ENCODE results near the gene BCL7A.

- TF ChIP-seq CTCF (IDR thresholded peaks at IDR 0.05; ENCODE audit: poor library complexity) (no peak), EZH2phosphoT487 (IDR thresholded peaks at IDR 0.05; ENCODE audit: low read depth, severe bottlenecking, unreplicated experiment) (no peak)
These were observed 41.3 kb upstream of the BCL7A start for GRCh38 chr12:121980191-121980891.

Measured in hepatocyte (in vitro differentiated cells).